ENCODE measurements around the gene TMEM109.
"Not testable (repeated sequence)": the region's sequence is repeated elsewhere in the genome, so short reads cannot be mapped to it uniquely, and the experiment has no call there.

TMEM109 gene

DNA sequence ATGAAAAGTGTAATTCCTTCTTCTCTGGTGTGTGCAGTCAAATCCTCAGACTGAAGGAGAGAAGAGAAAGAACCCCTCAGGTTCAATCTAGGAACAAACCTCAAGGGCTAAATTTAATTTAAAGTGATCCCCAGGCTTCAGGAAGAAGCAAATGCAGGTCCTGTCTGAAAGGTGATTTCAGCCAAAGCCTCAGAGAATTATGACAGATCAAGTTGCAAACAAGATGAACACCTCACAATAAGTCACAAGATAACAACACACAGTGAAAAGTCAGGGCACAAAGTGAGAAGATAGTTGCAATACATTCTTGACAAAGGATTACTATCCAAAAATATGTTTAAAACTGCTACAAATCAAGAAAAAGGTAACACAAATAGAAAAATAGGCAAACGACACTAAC is 34.9 kb upstream of the TMEM109 start:
- no peak for FAIRE-seq

DNA sequence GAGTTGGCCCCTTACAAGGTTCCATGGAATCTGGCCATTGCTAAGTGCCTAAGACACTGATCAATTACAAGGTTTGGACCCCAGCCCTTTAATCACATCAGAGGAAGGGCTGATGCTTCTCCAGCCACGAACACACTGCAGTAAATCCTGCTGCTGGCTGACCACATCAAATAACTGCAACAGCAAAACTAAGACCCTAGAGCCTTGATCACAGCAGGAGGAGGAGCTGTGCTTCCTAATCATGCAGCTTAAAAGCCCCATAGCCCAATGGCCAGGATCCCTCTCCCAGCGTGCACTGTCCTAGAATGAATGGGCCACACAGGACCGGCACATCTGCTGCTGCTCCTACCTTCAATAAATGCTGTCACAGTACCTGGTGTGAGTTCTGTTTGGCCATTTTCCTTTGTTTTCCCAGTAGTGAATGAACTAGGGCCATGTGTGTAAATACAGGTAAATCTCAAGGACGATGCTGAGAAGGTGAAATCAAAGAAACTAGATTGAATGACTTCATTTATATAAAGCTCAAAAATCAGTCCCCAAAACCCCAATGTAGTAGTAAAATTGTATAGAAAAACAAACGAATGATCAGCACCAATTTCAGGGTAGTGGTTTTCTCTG is 33.9 kb upstream of the TMEM109 start:
- FAIRE-seq: no peak

GRCh38 chr11:60880643-60881282 is 33.2 kb upstream of the TMEM109 start:
- FAIRE-seq: no peak

DNA sequence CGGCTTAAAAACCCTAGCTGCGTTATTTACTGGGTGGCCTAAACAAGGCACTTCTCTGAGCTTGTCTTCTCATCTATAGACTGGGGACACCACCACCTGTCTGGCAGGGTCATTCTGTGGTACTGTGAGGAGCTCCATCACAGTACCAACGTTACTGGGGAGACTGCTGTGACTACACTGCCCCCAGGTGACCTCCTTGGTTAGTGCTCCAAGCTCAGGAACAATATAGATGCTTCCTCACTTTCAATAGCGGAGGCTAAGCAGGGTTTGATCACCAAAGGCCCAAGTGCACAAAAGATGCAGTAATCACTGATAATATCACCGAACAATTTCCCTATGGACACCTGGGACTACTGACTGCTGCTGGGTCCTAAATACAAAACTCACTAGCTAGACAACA is 26.4 kb upstream of the TMEM109 start:
- FAIRE-seq: no peak

DNA sequence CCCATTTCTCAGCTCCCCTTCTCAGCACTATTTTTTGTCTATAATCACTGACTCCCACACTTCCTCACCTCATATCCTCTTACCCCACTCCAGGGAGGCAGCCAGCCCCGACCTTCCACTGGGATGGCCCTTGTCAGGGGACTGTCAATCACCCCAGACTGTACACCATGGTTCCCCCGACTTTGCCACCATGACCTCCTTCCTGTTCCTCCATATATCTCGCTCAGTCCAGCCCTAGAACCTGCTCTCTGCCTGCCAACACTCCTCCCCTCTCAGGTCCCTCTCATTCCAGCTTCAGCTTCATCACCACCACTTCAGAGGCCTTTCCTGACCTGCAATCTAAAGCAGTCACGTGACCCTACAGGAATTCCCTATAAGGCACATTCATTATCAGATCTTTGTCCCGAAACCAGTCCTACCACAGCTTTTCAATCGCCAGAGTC is 24.1 kb upstream of the TMEM109 start:
- FAIRE-seq: no peak

GRCh38 chr11:60890696-60891095 is 23.3 kb upstream of the TMEM109 start:
- no peak for FAIRE-seq

DNA sequence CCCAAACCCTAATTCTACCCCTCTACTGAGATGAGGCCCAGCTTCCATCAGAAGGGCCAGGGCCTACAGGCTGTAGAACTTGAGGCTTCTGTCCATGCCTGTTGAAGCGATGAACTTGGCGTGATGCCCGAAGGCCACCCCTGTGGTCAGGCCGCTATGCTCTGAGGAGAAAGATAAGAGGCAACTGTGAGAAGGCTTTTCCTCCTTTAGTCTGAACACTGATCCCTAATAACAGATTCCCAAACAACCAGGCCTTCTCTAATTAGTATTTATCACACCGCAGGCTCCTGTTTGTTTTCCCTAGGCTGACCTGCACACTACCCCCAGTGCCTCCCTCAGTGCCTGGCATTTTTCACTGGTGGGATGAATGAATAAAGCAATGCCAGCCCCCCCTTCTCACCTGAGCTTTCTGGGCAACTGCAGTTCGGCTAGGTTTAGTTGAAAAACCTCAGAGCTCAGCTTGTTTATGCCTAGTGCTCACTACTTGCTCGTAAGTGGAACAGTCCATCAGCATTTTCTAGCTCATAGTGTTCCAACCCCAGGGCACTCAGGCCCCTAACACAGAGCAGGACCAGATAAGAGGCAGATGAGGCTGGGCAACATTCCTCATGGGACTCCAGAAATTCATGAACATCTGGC is 22.7 kb upstream of the TMEM109 start:
- no peak for FAIRE-seq

GRCh38 chr11:60895687-60896086 is 18.3 kb upstream of the TMEM109 start:
- no peak for FAIRE-seq

- FAIRE-seq: no peak
These were observed 16.5 kb upstream of the TMEM109 start for GRCh38 chr11:60897496-60897895.

DNA sequence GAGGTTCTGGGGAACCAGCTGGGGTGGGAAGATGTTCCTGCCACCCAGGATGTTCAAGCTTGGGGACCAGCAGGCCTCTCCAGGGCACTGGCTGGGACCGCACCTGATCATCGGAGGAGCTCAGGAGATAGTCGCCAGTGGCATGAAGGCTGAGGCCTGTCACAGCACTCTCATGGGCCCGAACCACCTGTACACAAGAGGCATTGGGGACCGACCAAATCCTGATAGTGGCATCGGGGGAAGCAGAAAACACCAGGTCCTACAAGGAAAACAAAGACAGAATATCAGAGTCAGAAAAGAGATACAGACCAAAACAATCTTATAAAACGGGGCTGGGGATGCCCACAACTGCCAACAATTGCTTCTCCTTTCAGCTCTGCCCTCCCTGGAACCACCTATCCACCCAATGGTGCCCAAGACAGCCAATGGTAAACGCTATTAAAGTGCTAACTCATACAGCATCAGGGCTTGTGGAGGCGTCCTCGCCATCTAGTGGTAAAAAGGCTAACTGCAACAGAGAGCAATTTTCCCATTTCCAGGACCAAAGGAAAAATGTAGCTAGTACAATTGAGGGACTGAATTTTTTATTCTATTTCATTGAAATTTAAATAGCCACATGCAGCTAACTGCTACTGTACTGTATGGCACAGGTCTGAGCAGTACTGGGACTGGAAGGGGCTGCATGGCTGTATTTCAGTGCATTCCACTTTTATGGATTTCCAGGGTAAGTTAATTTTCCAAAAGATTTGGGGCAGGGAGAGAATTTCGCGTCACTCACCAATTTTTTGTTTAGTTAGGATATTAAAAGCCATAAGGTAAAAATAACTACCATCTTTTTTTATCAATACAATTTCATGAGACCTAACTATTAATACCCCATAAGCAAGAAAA is 14.7 kb upstream of the TMEM109 start:
- FAIRE-seq: peak; percentile 65

DNA sequence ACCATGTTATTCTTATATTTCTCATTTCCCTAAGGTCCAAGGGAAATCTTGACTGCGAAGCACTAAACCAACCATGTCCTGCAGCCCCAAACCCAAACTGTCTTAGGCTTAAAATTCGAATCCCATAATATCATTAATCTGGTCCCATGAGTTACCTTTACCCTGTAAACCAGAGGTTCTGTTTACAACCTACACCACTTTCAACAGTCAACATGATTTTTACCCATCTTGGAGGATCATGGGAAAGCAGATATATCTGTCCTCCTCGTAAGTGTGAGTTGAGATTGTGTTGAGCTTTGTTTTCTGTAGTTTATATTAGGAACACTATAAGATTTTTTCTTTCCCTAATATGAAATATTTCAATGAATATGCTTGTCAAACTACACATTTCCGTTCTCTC is 14.0 kb upstream of the TMEM109 start:
- FAIRE-seq: no peak

GRCh38 chr11:60900673-60901404 is 13.1 kb upstream of the TMEM109 start:
- no peak for FAIRE-seq

GRCh38 chr11:60902625-60903024 is 11.3 kb upstream of the TMEM109 start:
- no peak for FAIRE-seq

GRCh38 chr11:60905047-60905446 is 8.9 kb upstream of the TMEM109 start:
- FAIRE-seq: no peak

- FAIRE-seq: no peak
These were observed 8.3 kb upstream of the TMEM109 start for GRCh38 chr11:60905551-60906113.

GRCh38 chr11:60906132-60906972 is 7.6 kb upstream of the TMEM109 start, which contains the start of gene PRPF19:
Gene PRPF19 (minus strand): TSS chr11:60906585. CDS start chr11:60906382, 203 bp downstream.
- peak; percentile 97 for FAIRE-seq

GRCh38 chr11:60908803-60909202 is 5.2 kb upstream of the TMEM109 start:
- no peak for FAIRE-seq

DNA sequence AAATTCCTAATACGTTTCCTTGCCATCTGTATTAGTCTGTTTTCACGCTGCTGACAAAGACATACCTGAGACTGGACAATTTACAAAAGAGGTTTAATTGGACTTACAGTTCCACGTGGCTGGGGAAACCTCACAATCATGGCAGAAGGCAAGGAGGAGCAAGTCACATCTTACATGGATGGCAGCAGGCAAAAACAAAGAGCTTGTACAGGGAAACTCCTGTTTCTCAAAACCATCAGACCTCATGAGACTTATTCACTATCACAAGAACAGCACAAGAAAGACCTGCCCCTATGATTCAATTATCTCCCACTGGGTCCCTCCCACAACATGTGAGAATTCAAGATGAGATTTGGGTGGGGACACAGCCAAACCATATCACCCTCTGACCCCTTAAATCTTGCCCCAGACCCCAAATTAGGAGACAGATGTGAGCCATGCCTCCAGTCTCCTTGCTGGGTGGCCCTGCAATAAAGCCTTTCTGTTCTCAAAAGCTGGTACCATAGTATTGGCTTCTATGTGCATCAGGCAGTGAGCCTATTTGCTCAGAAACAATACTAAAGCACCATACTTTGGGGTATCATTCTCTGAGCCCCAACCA is 4.2 kb upstream of the TMEM109 start:
- not testable (repeated sequence) for FAIRE-seq

DNA sequence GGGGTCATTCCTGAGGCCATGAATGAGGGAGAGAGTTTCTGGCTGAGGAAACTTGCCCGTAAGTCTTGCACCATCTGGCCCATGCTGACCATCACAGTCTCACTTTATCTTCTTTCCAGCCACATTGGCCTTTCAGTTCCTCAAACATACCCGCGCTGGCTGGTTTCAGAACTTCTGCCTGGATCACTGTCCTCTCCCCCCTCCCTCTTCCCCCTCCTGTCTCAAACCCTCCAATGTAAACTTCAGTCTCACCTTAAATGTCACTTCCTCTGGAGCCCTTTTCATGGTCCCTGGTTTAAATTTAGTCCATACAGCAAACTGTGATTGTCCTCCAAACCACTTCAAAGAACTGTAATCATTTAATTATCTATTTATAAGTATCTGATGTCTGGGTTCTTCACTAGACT is 3.7 kb upstream of the TMEM109 start:
- FAIRE-seq: no peak

GRCh38 chr11:60910711-60911380 is 3.1 kb upstream of the TMEM109 start:
- FAIRE-seq: no peak
